ENCODE measurements around the gene LAMA2.

LAMA2 gene

GRCh38 chr6:129184808-129185366 lies 301.9 kb downstream of the LAMA2 start:
- TF ChIP-seq CTCF (conservative IDR thresholded peaks at IDR 0.05; ENCODE audit: low read depth, low read length), result no peak
- H3K4me3 ChIP-seq (ENCODE audit: low read depth, low read length), result no peak overlapping the region
- DNase-seq (ENCODE audit: low read depth), result no peak

GRCh38 chr6:129186988-129187387 lies 304.1 kb downstream of the LAMA2 start:
- TF ChIP-seq CTCF (conservative IDR thresholded peaks at IDR 0.05; ENCODE audit: low read depth, low read length), result no peak
- peak; percentile 66 for DNase-seq (ENCODE audit: low read depth)
- H3K4me3 ChIP-seq (ENCODE audit: low read depth, low read length), result no peak overlapping the region

GRCh38 chr6:129188306-129188705 lies 305.4 kb downstream of the LAMA2 start:
- no peak for TF ChIP-seq CTCF (conservative IDR thresholded peaks at IDR 0.05; ENCODE audit: low read depth, low read length)

GRCh38 chr6:129188795-129189194 lies 305.9 kb downstream of the LAMA2 start:
- H3K4me3 ChIP-seq (ENCODE audit: low read depth, low read length), result no peak overlapping the region
- DNase-seq (ENCODE audit: low read depth), result no peak
- TF ChIP-seq CTCF (conservative IDR thresholded peaks at IDR 0.05; ENCODE audit: low read depth, low read length), result no peak

More at GRCh38 chr6:129188306-129188705, 305.4 kb downstream of the LAMA2 start:
- no peak overlapping the region for H3K4me3 ChIP-seq (ENCODE audit: low read depth, low read length)
- DNase-seq (ENCODE audit: low read depth), result no peak

GRCh38 chr6:129189266-129189665 lies 306.3 kb downstream of the LAMA2 start:
- TF ChIP-seq CTCF (conservative IDR thresholded peaks at IDR 0.05; ENCODE audit: low read depth, low read length), result no peak
- H3K4me3 ChIP-seq (ENCODE audit: low read depth, low read length), result no peak overlapping the region
- DNase-seq (ENCODE audit: low read depth), result no peak

- no peak for TF ChIP-seq CTCF (conservative IDR thresholded peaks at IDR 0.05; ENCODE audit: low read depth, low read length)
- DNase-seq (ENCODE audit: low read depth), result no peak
- H3K4me3 ChIP-seq (ENCODE audit: low read depth, low read length), result no peak overlapping the region
Observed at GRCh38 chr6:129191235-129191634, 308.3 kb downstream of the LAMA2 start.

- no peak for TF ChIP-seq CTCF (conservative IDR thresholded peaks at IDR 0.05; ENCODE audit: low read depth, low read length)
- no peak for DNase-seq (ENCODE audit: low read depth)
- H3K4me3 ChIP-seq (ENCODE audit: low read depth, low read length), result no peak overlapping the region
Observed at GRCh38 chr6:129192458-129192989, 309.6 kb downstream of the LAMA2 start.

All from choroid plexus epithelial cell (primary cell).